ENCODE measurements around the gene SUSD5.

DNA sequence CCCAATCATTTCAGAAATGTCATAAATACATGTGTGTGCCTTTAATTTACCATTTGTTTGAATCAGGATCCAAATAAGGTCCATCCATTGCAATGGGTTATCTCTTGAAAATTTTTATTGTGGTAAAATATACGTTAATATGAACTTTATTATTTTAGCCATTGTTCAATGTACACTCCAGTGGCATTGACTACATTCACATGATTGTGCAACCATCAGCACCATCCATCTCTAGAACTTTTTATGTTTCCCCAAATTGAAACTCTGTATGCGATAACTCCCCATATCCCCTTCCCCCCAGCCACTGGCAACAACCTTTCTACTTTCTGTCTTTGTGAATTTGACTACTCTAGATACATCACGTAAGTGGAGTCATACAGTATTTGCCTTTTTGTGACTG is 92.8 kb downstream of the SUSD5 start:
- TF ChIP-seq, protein P1, sequence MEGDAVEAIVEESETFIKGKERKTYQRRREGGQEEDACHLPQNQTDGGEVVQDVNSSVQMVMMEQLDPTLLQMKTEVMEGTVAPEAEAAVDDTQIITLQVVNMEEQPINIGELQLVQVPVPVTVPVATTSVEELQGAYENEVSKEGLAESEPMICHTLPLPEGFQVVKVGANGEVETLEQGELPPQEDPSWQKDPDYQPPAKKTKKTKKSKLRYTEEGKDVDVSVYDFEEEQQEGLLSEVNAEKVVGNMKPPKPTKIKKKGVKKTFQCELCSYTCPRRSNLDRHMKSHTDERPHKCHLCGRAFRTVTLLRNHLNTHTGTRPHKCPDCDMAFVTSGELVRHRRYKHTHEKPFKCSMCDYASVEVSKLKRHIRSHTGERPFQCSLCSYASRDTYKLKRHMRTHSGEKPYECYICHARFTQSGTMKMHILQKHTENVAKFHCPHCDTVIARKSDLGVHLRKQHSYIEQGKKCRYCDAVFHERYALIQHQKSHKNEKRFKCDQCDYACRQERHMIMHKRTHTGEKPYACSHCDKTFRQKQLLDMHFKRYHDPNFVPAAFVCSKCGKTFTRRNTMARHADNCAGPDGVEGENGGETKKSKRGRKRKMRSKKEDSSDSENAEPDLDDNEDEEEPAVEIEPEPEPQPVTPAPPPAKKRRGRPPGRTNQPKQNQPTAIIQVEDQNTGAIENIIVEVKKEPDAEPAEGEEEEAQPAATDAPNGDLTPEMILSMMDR (conservative IDR thresholded peaks at IDR 0.05; ENCODE audit: low read depth, low read length), result no peak
- TF ChIP-seq EZH2 (IDR thresholded peaks at IDR 0.05; ENCODE audit: low read length, unreplicated experiment) (no peak), EZH2phosphoT487 (IDR thresholded peaks at IDR 0.05; ENCODE audit: borderline replicate concordance, low read length) (no peak)

All from PC-3 (cell line).